HEK293 (cell line): ENCODE results near the gene TMEM143.
A peak's percentile ranks its signal among the peaks of the same experiment; 100 is the strongest.

Experiments
- BCL6B ChIP-seq: fragments of 450-650 bp; formaldehyde crosslinking; IDR thresholded peaks from 2 replicates; pipeline ENCODE4 v1.5.1; 2017; ENCODE audit warnings: missing biosample characterization, missing genetic modification characterization
- KLF17 ChIP-seq: fragments of 450-650 bp; formaldehyde crosslinking; IDR thresholded peaks from 2 replicates; pipeline ENCODE4 v1.5.1; 2016; ENCODE audit warnings: missing biosample characterization, missing genetic modification characterization
- PRDM2 ChIP-seq: fragments of 450-650 bp; formaldehyde crosslinking; IDR thresholded peaks from 2 replicates; pipeline ENCODE4 v1.5.1; 2016; ENCODE audit warnings: missing biosample characterization, missing genetic modification characterization, borderline replicate concordance
- RBAK ChIP-seq: fragments of 450-650 bp; formaldehyde crosslinking; IDR thresholded peaks from 2 replicates; pipeline ENCODE4 v1.5.1; 2016; ENCODE audit warnings: missing biosample characterization, missing genetic modification characterization
- REPIN1 ChIP-seq: fragments of 450-650 bp; formaldehyde crosslinking; IDR thresholded peaks from 2 replicates; pipeline ENCODE4 v1.5.1; 2017; ENCODE audit warnings: missing biosample characterization, missing genetic modification characterization, low read depth
- REST ChIP-seq: fragments of 450-650 bp; formaldehyde crosslinking; IDR thresholded peaks from 2 replicates; pipeline ENCODE4 v1.5.1; 2016; ENCODE audit warnings: missing biosample characterization, missing genetic modification characterization
- SALL2 ChIP-seq: fragments of 450-650 bp; formaldehyde crosslinking; IDR thresholded peaks from 2 replicates; pipeline ENCODE4 v1.5.0; 2017; ENCODE audit warnings: missing biosample characterization, mild to moderate bottlenecking, missing genetic modification characterization, borderline replicate concordance
- SCRT2 ChIP-seq: fragments of 450-650 bp; formaldehyde crosslinking; IDR thresholded peaks from 2 replicates; pipeline ENCODE4 v1.5.1; 2016; ENCODE audit warnings: missing biosample characterization, missing genetic modification characterization
- WT1 ChIP-seq: fragments of 450-650 bp; formaldehyde crosslinking; IDR thresholded peaks from 2 replicates; pipeline ENCODE4 v1.5.1; 2016; ENCODE audit warnings: missing biosample characterization, missing genetic modification characterization
- ZBTB7A ChIP-seq: fragments of 450-650 bp; formaldehyde crosslinking; IDR thresholded peaks from 2 replicates; pipeline ENCODE4 v1.5.1; 2016; ENCODE audit warnings: low read depth, missing biosample characterization, missing genetic modification characterization
- ZNF138 ChIP-seq: fragments of 450-650 bp; formaldehyde crosslinking; IDR thresholded peaks from 2 replicates; pipeline ENCODE4 v1.5.1; 2016; ENCODE audit warnings: missing biosample characterization, missing genetic modification characterization, borderline replicate concordance
- ZNF175 ChIP-seq: fragments of 450-650 bp; formaldehyde crosslinking; IDR thresholded peaks from 2 replicates; pipeline ENCODE4 v1.5.1; 2016; ENCODE audit warnings: missing biosample characterization, missing genetic modification characterization
- ZNF223 ChIP-seq: fragments of 450-650 bp; formaldehyde crosslinking; IDR thresholded peaks from 2 replicates; pipeline ENCODE4 v1.5.1; 2016; ENCODE audit warnings: missing biosample characterization, missing genetic modification characterization
- ZNF302 ChIP-seq: fragments of 450-650 bp; formaldehyde crosslinking; IDR thresholded peaks from 2 replicates; pipeline ENCODE4 v1.5.1; 2016; ENCODE audit warnings: missing biosample characterization, missing genetic modification characterization, low read depth
- ZNF404 ChIP-seq: fragments of 450-650 bp; formaldehyde crosslinking; IDR thresholded peaks from 2 replicates; pipeline ENCODE4 v1.5.1; 2017; ENCODE audit warnings: missing biosample characterization, missing genetic modification characterization
- ZNF426 ChIP-seq: fragments of 450-650 bp; formaldehyde crosslinking; IDR thresholded peaks from 2 replicates; pipeline ENCODE4 v1.5.1; 2017; ENCODE audit warnings: missing biosample characterization, missing genetic modification characterization, mild to moderate bottlenecking, inconsistent platforms, moderate library complexity
- ZNF449 ChIP-seq: fragments of 450-650 bp; formaldehyde crosslinking; IDR thresholded peaks from 2 replicates; pipeline ENCODE4 v1.5.1; 2017; ENCODE audit warnings: missing biosample characterization, mild to moderate bottlenecking, missing genetic modification characterization, moderate library complexity
- ZNF501 ChIP-seq: fragments of 450-650 bp; formaldehyde crosslinking; IDR thresholded peaks from 2 replicates; pipeline ENCODE4 v1.5.1; 2016; ENCODE audit warnings: missing biosample characterization, missing genetic modification characterization
- ZNF555 ChIP-seq: fragments of 450-650 bp; formaldehyde crosslinking; conservative IDR thresholded peaks from 2 replicates; pipeline ENCODE4 v1.5.1; 2017; ENCODE audit warnings: missing biosample characterization, mild to moderate bottlenecking, missing genetic modification characterization, inconsistent platforms
- ZNF639 ChIP-seq: fragments of 450-650 bp; formaldehyde crosslinking; IDR thresholded peaks from 2 replicates; pipeline ENCODE4 v1.5.1; 2016; ENCODE audit warnings: missing biosample characterization, missing genetic modification characterization
- ZNF670 ChIP-seq: fragments of 450-650 bp; formaldehyde crosslinking; IDR thresholded peaks from 2 replicates; pipeline ENCODE4 v1.5.1; 2016; ENCODE audit warnings: missing biosample characterization, missing genetic modification characterization, low read depth
- ZNF747 ChIP-seq: fragments of 450-650 bp; formaldehyde crosslinking; IDR thresholded peaks from 2 replicates; pipeline ENCODE4 v1.5.1; 2016; ENCODE audit warnings: missing biosample characterization, missing genetic modification characterization
- ZNF76 ChIP-seq: fragments of 450-650 bp; formaldehyde crosslinking; IDR thresholded peaks from 2 replicates; pipeline ENCODE4; 2016; ENCODE audit warnings: low read depth, missing biosample characterization, missing genetic modification characterization, borderline replicate concordance
- ZSCAN4 ChIP-seq: fragments of 450-650 bp; formaldehyde crosslinking; IDR thresholded peaks from 2 replicates; pipeline ENCODE4 v1.5.1; 2017; ENCODE audit warnings: missing biosample characterization, missing genetic modification characterization

The TMEM143 gene

GRCh38 chr19:48372904-48373303 is 9.2 kb upstream of the TMEM143 start (continued):
- TF ChIP-seq ZBTB7A: no peak
- no peak for TF ChIP-seq ZNF138 (tag by site-specific recombination)
- TF ChIP-seq SALL2: no peak
- no peak for TF ChIP-seq ZNF76 (tag by site-specific recombination)
- TF ChIP-seq ZNF404 (tag by site-specific recombination): no peak
- TF ChIP-seq ZNF747 (tag by site-specific recombination): no peak
- TF ChIP-seq SCRT2 (tag by site-specific recombination): no peak
- TF ChIP-seq ZSCAN4 (tag by site-specific recombination): no peak
- no peak for TF ChIP-seq RBAK (tag by site-specific recombination)
- TF ChIP-seq ZNF501: 0 out of 2 replicates have a peak, but pooled peaks have one; percentile 44
- no peak for TF ChIP-seq ZNF449 (tag by site-specific recombination)
- no peak for TF ChIP-seq REST (tag by site-specific recombination)
- TF ChIP-seq ZNF302: no peak
- TF ChIP-seq REPIN1: no peak
- no peak for TF ChIP-seq PRDM2 (tag by site-specific recombination)
- TF ChIP-seq ZNF223 (tag by site-specific recombination): no peak
- no peak for TF ChIP-seq ZNF670 (tag by site-specific recombination)
- no peak for TF ChIP-seq BCL6B
- peak; percentile 88 for TF ChIP-seq KLF17 (tag by site-specific recombination)
- TF ChIP-seq ZNF639 (tag by site-specific recombination): no peak
- TF ChIP-seq ZNF426 (tag by site-specific recombination): no peak
- peak; percentile 41; the same call in 1 of the 2 replicates for TF ChIP-seq WT1 (tag by site-specific recombination)
- TF ChIP-seq ZNF175 (tag by site-specific recombination): no peak
- TF ChIP-seq ZNF555 (tag by site-specific recombination): no peak
